Heart right ventricle (tissue), 16 donors: ENCODE results near the gene SLC52A1. TPM values are rescaled to one million over a fixed set of nuclear protein-coding genes. Genes with fewer than 3 reads are reported as not detected.

Experiments used
- ATAC-seq, 8 donors: fragments of 200-7000 bp; cut with Tn5 transposase; one replicate each; pipeline ENCODE4 v1.9.1; 2020; ENCODE audit warnings: mild to moderate bottlenecking in 8 of 8, moderate library complexity in 8 of 8, moderate number of reproducible peaks in 1 of 8
- DNase-seq, 2 donors: peaks; one replicate each; pipeline ENCODE4 v3.0.0-alpha.2; 2020
- H3K27ac ChIP-seq, 10 donors: fragments of 200-600 bp; sonication (generic) in 2 of 10; one replicate each; pipeline versions ENCODE4 v1.5.0 to v1.8.0; 2020 to 2022; ENCODE audit warnings: mild to moderate bottlenecking in 3 of 10
- H3K27me3 ChIP-seq, 7 donors: fragments of 200-600 bp; one replicate each; pipeline ENCODE4 v1.8.0; 2021 to 2022; ENCODE audit warnings: mild to moderate bottlenecking in 2 of 7
- H3K36me3 ChIP-seq, 9 donors: fragments of 200-600 bp; sonication (generic) in 1 of 9; one replicate each; pipeline versions ENCODE4 v1.5.0 to v1.8.0; 2020 to 2022; ENCODE audit warnings: mild to moderate bottlenecking in 2 of 9
- H3K4me1 ChIP-seq, 9 donors: fragments of 200-600 bp; sonication (generic) in 1 of 9; one replicate each; pipeline versions ENCODE4 v1.5.0 to v1.8.0; 2020 to 2022; ENCODE audit warnings: mild to moderate bottlenecking in 4 of 9
- H3K4me3 ChIP-seq, 10 donors: fragments of 200-600 bp; sonication (generic) in 2 of 10; one replicate each; pipeline versions ENCODE4 v1.5.0 to v1.8.0; 2020 to 2022; ENCODE audit warnings: mild to moderate bottlenecking in 7 of 10, moderate library complexity in 2 of 10
- H3K9me3 ChIP-seq, 11 donors: fragments of 200-600 bp in 10 of 11; sonication (generic) in 2 of 11; one replicate each; pipeline versions ENCODE4 v1.5.0 to v1.8.0; 2013 to 2022; ENCODE audit warnings: mild to moderate bottlenecking in 2 of 11, control low read depth in 1 of 11, moderate library complexity in 1 of 11
- WGBS, 2 donors: extraction: QIAGEN DNeasy Blood & Tissue Kit; methylation state at CpG; one replicate each; pipeline ENCODE4 v1.1.7; 2013; ENCODE audit warnings: inconsistent platforms in 1 of 2; 5-methylcytosine and 5-hydroxymethylcytosine counted together
- intact Hi-C, 10 donors: fragments of 100-400 bp; cut with DNase I; formaldehyde crosslinking; loops; one replicate each; pipeline versions ENCODE4 v1.11.1 to v1.14.2; 2022
- polyA plus RNA-seq, 2 donors: library from polyadenylated mRNA; stranded (reverse); fragments of 200-250 nt; gene quantifications; one replicate each; pipeline ENCODE4 v1.2.3, GENCODE V29; 2013
- total RNA-seq, 10 donors: library from RNA; stranded (reverse); fragmentation: NEBNext Ultra II Directional in 3 of 10; extraction: Animal tissue kit (Norgen Biotek cat#: 25700) in 3 of 10; gene quantifications; one replicate each; pipeline versions ENCODE4 v1.2.1 to v1.2.4, GENCODE V29; 2021 to 2023
- TF ChIP-seq, protein P1 (sequence below), 9 donors: fragments of 200-600 bp; sonication (generic) in 2 of 9; IDR thresholded peaks; one replicate each; pipeline versions ENCODE4 v1.5.0 to v1.8.0; 2021 to 2022; ENCODE audit warnings: antibody characterized with exemption in 9 of 9, mild to moderate bottlenecking in 5 of 9, moderate library complexity in 1 of 9
- donor health status: Arrhythmogenic right ventricular cardiomyopathy.
- donor health status: ischemic (EF 13 %, LVEDD 7.1; RV severe dilation, severe dysfunction).
- donor health status: healthy with polysubstance abuse.
- donor health status: DM: no; HTN: yes; CAD: no.
- donor health status: DM: no; HTN: no; CAD: no.
- donor health status: ischemic (EF 25% LVEDD 6.9; RV normal size, moderate dysfunction).
- donor health status: ischemic (EF 25% LVEDD 5.7; RV mildly dilated, moderate dysfunction).
- donor health status: healthy.
- donor health status: DM: yes; HTN: yes; CAD: no.
- donor health status: Ischemic cardiomyopathy.
- donor health status: ischemic (EF 35%, LVEDD 5.7; RV mildly dilated, moderate dysfunction).
- donor health status: nonischemic (EF 11% LVEDD 7.7; RV severe dilation, severe dysfunction).
- donor health status: DM: yes; HTN: yes; CAD: no.
- donor health status: PGD.
- donor health status: ischemic (EF 29% LVEDD 5.4; RV normal size, mild dysfunction).
- donor health status: nonischemic (EF 23%, LVEDD 6.1; RV moderate dilation, normal function).

The SLC52A1 gene
- total and polyA plus RNA-seq, 12 donors = 0.11 to 0.14 (median 0.12) TPM; not detected in 9

GRCh38 chr17:4999430-5000093 lies 35.7 kb downstream of the SLC52A1 start:
- TF ChIP-seq, protein P1, sequence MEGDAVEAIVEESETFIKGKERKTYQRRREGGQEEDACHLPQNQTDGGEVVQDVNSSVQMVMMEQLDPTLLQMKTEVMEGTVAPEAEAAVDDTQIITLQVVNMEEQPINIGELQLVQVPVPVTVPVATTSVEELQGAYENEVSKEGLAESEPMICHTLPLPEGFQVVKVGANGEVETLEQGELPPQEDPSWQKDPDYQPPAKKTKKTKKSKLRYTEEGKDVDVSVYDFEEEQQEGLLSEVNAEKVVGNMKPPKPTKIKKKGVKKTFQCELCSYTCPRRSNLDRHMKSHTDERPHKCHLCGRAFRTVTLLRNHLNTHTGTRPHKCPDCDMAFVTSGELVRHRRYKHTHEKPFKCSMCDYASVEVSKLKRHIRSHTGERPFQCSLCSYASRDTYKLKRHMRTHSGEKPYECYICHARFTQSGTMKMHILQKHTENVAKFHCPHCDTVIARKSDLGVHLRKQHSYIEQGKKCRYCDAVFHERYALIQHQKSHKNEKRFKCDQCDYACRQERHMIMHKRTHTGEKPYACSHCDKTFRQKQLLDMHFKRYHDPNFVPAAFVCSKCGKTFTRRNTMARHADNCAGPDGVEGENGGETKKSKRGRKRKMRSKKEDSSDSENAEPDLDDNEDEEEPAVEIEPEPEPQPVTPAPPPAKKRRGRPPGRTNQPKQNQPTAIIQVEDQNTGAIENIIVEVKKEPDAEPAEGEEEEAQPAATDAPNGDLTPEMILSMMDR (IDR thresholded peaks at IDR 0.05) = no peak
- WGBS, 2 donors = 32 to 49% methylated on average over 12 of the region's 12 CpGs
- H3K9me3 ChIP-seq = no peaks in the 10 kb centered on the region
- intact Hi-C loops = loop anchor here in 1 of 10 donors (5.0 kb wide), 1 partner anchor 52 kb away; the partner anchor contains the start of gene PFN1
- no peaks in the 10 kb centered on the region for H3K27me3 ChIP-seq
- ATAC-seq = peak in 5 of 8 donors; percentile 12 to 47 (median 23)
- H3K27ac ChIP-seq = peak overlapping the region; percentile 87 to 97 (median 94)
- peaks cover 0 to 39% (median 35%) of the 10 kb centered on the region in 9 donors for H3K36me3 ChIP-seq
- H3K4me3 ChIP-seq = peak overlapping the region; percentile 67 to 100 (median 95)
- H3K4me1 ChIP-seq = peaks cover 18 to 44% (median 30%) of the 10 kb centered on the region in 9 donors
- DNase-seq = no peak

DNA sequence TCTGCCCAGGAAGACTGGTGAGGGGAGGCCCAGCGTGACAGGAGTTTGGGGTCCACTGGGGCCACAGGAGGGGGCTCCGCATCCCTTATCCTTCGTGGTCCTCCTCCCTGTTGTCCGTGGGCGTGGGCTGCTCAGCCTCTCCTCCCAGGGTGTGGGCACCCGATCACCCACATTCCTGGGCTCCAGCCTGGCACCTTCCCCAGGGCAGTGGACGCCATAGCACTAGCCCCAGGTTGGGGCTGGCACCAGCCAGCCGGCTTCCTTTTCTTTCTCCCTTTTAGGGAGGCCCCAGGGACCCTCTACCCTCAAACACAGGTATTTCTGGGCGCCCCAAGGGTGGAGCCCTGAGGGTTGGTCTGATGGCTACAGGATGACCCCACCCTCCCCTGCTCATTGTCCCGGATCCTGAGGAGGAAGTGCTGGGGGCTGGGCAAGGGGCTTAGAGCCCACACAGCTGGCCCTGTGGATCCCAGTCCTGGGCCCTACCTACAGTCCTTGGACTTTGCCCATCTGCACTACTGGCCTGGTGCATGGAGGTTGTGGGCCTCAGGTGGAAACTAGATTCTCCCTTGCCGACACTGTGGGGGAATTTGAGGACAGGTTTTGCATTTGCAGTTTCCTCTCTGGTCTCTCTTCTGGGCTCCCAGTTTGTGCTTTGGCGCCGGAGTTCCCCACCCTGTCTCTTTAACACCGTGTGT lies 36.3 kb downstream of the SLC52A1 start:
- DNase-seq = no peak
- H3K4me1 ChIP-seq = peaks cover 18 to 44% (median 30%) of the 10 kb centered on the region in 9 donors
- peak in 4 of 8 donors; percentile 8 to 15 (median 10) for ATAC-seq
- peak overlapping the region; percentile 67 to 100 (median 95) for H3K4me3 ChIP-seq
- TF ChIP-seq, protein P1 (IDR thresholded peaks at IDR 0.05) = no peak
- H3K27me3 ChIP-seq = no peaks in the 10 kb centered on the region
- peaks cover 0 to 32% (median 29%) of the 10 kb centered on the region in 9 donors for H3K36me3 ChIP-seq
- 12 to 16% methylated on average over 14 of the region's 14 CpGs for WGBS, 2 donors
- H3K9me3 ChIP-seq = no peaks in the 10 kb centered on the region
- H3K27ac ChIP-seq = peak overlapping the region; percentile 87 to 97 (median 94)
- intact Hi-C loops = loop anchor here in 1 of 10 donors (5.0 kb wide), 1 partner anchor 52 kb away; the partner anchor contains the start of gene PFN1

DNA sequence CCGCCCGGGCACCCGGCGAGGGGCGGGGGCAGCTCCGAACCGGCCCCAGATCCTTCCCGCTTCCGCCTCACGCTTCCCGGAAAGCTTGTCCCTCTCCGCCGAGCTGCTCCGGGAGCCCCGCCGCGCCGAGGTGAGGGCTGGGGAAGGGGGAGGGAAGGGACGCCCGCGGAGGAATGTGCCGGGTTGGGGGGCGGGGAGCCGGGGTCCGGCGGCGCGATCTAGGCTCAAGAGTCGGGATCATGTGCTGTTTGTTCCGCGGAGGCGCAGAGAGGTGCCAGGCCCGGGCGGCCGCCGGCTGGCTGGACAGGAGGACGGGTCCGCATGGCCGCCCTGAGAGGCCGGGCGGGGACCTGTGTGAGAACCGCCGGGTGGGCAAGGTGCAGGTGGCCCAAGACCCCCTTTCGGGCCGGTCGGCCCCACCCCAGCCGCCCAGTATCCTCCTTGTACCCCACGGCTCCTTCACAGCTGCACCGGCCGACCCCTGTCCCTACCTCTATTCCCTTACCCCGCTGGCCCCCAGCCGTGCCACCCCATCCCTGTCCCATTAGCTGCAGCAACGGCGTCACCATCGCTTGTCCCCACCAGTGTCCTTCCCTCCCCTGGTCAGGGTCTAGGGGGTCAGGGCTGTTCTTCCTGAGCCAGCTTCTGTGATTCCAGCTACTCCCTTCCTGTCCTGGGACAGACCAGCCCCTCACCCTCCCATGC lies 37.0 kb downstream of the SLC52A1 start:
- DNase-seq (peak; percentile 33 to 57), ATAC-seq (peak in 7 of 8 donors; percentile 0 to 7 (median 1))
- peak overlapping the region; percentile 67 to 100 (median 95) for H3K4me3 ChIP-seq
- intact Hi-C loops = loop anchor here in 1 of 10 donors (5.0 kb wide), 1 partner anchor 51 kb away; the partner anchor contains the start of gene PFN1
- no peaks in the 10 kb centered on the region for H3K9me3 ChIP-seq
- TF ChIP-seq, protein P1 (IDR thresholded peaks at IDR 0.05) = no peak
- H3K27me3 ChIP-seq = no peaks in the 10 kb centered on the region
- peaks cover 18 to 44% (median 30%) of the 10 kb centered on the region in 9 donors for H3K4me1 ChIP-seq
- WGBS, 2 donors = 0% methylated on average over 45 to 55 of the region's 55 CpGs
- H3K36me3 ChIP-seq = peaks cover 0 to 25% (median 22%) of the 10 kb centered on the region in 9 donors
- H3K27ac ChIP-seq = peak overlapping the region; percentile 87 to 97 (median 94)
